Cardiac fibroblast (primary cell): ENCODE results near the gene SLC6A8.

ENCODE experiments used
- DNase-seq, 2 donors: peaks; one replicate each; pipeline versions ENCODE4 v3.0.0 to v3.0.0-alpha.2; 2010; ENCODE audit warnings: low read depth in 2 of 2
- H3K4me3 ChIP-seq, 2 donors: replicated peaks in 1 of 2; 1 replicate in 1 of 2; 2 replicates in 1 of 2; pipeline ENCODE4 v1.5.1; 2011; ENCODE audit warnings: low read depth in 2 of 2, low read length in 2 of 2, mild to moderate bottlenecking in 2 of 2, moderate library complexity in 1 of 2
- CTCF ChIP-seq: IDR thresholded peaks from one replicate; pipeline ENCODE4 v1.5.1; 2011; ENCODE audit warnings: low read depth, mild to moderate bottlenecking, low read length, inconsistent platforms

The SLC6A8 gene

GRCh38 chrX:153648358-153649177 is 39.2 kb upstream of the SLC6A8 start:
- H3K4me3 ChIP-seq = no peak overlapping the region
- TF ChIP-seq CTCF = no peak
- no peak for DNase-seq

GRCh38 chrX:153649178-153649914 is 38.4 kb upstream of the SLC6A8 start:
- peak; percentile 40 for TF ChIP-seq CTCF

GRCh38 chrX:153649915-153650782 is 37.6 kb upstream of the SLC6A8 start:
- TF ChIP-seq CTCF = no peak
- H3K4me3 ChIP-seq = no peak overlapping the region
- no peak for DNase-seq

More at GRCh38 chrX:153649178-153649914, 38.4 kb upstream of the SLC6A8 start:
- peak; percentile 24 to 38 for DNase-seq
- H3K4me3 ChIP-seq = no peak overlapping the region

- H3K4me3 ChIP-seq = no peak overlapping the region
- no peak for TF ChIP-seq CTCF
- no peak for DNase-seq
These were observed 36.8 kb upstream of the SLC6A8 start for GRCh38 chrX:153650959-153651358.

GRCh38 chrX:153651540-153652079 is 36.1 kb upstream of the SLC6A8 start:
- DNase-seq = no peak
- peak; percentile 29 for TF ChIP-seq CTCF
- H3K4me3 ChIP-seq = no peak overlapping the region

- TF ChIP-seq CTCF = no peak
- DNase-seq = no peak
These were observed 34.2 kb upstream of the SLC6A8 start for GRCh38 chrX:153653556-153653955.

More at GRCh38 chrX:153653556-153653955, 34.2 kb upstream of the SLC6A8 start:
- H3K4me3 ChIP-seq = no peak overlapping the region
